Measurements from ENCODE around the gene PPP2R1A.

DNA sequence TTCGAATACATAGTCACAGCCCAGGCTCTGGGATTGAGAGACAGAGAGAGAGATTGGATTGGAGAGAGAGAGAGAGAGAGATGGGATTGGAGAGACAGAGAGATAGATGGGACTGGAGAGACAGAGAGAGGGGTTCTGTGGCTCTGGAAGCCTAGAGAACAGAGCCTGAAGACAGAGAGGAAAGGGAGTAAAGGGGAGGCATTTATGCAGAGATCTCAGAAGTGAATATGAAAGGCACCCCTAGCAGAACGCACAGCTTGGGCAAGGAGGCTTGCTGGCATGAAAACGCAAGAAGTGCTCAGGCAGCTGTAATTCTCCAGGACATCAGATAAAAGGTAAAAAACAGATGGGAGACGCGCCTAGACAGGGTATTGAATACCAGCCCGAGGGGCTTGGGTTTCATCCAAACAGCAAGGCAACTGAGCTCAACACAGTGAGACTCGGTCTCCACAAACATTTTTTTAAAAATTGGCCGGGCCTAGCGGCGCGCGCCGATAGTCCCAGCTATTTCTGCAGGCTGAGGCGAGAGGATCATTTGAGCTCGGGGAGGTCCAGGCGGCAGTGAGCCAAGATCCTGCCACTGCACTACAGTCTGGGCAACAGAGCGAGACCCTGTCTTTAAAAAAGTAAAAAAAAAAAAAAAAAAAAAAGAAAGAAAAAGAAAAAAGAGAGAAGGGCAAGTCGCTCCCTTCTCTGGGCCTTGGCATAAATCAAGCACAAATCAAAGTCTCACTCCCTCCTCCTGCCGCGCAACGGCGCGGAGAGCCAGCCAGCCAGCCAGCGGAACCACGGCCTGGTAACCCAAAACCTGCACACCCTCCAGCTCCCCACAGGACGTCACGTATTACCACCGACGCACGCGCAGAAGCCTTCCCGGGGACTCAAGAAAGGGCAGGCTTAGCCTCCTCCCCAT is 774 bp upstream of the PPP2R1A start:
- TF ChIP-seq POLR2AphosphoS5 (IDR thresholded peaks at IDR 0.05; ENCODE audit: low read depth) (no peak), GABPA (IDR thresholded peaks at IDR 0.05; ENCODE audit: low read depth) (no peak)
